GM18909 (cell line): Measurements from ENCODE around the gene GBA3.

Source experiments
- ATAC-seq: cut with Tn5 transposase; IDR thresholded peaks from one replicate; pipeline ENCODE4 v1.9.1; 2021; ENCODE audit warnings: mild to moderate bottlenecking; ENCODE audit not compliant: unreplicated experiment, poor library complexity

The GBA3 gene

DNA sequence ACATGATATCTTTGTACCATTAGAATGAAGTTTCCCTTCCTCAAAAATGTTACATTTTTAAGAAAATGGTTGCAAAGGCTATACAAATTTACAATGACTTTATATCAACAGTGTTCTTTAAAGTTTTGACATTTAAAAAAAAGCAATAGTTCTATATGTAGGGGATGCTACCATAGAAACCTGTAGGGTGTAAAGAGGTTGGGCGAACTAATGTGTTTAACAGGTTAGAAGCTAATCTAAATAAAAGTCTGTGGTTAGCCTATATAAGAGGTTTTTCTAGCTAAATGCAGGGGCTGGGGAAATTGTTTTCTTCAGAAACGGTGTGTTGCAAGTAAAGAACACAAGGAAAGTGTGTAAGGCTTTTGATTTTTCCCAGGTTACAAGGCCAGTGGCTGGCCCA lies 73.3 kb downstream of the GBA3 start:
- ATAC-seq = no peak

- no peak for ATAC-seq
Observed at GRCh38 chr4:22778547-22779163, 85.9 kb downstream of the GBA3 start.

GRCh38 chr4:22780317-22780716 lies 87.6 kb downstream of the GBA3 start:
- no peak for ATAC-seq

DNA sequence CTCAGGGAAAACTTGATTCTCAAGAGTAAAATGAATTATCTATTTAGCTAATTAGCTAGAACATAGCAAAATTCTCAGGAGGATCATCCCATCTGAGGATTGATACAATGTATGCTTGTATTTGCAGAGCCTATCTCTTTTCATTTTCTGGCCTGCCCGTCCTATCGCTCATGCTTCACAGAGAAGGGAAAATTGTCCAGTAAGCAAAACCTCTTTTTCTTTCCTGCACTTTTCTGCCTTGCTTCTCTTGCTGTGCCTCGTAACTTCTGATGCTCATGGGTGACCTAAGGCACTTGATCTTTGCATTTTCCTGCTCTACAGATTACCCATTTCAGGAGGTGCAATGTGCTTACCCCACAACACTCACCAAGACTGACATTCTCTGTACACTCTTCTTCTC lies 88.1 kb downstream of the GBA3 start:
- ATAC-seq = no peak

- ATAC-seq = no peak
Observed at GRCh38 chr4:22787753-22788375, 95.1 kb downstream of the GBA3 start.

GRCh38 chr4:22790631-22791030 lies 97.9 kb downstream of the GBA3 start:
- ATAC-seq = no peak

- ATAC-seq = no peak
Observed at GRCh38 chr4:22794732-22795131, 102.0 kb downstream of the GBA3 start.

- ATAC-seq = no peak
Observed at GRCh38 chr4:22801391-22801790, 108.7 kb downstream of the GBA3 start.

GRCh38 chr4:22802876-22803275 lies 110.1 kb downstream of the GBA3 start:
- ATAC-seq = no peak

- no peak for ATAC-seq
Observed at GRCh38 chr4:22803512-22803911, 110.8 kb downstream of the GBA3 start.

DNA sequence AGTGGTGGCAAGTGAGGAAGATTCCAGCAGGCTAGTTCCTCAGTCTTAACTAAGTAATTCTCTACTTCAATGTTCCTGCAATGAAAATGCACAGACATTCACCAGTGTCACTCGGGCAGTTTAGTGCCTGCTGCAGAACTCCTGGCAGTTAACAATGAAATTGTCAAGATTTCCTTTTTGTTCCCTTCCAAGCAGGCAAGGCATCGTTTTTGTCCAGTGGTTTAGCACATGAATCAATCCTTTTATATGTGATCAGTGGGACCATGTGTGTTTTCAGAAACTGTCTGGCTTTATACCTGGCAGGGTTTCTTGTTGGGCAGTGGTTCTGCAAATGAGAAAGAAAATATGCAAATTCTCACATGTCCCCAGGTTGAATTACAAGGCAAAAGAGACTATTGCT lies 122.2 kb downstream of the GBA3 start:
- ATAC-seq = no peak

GRCh38 chr4:22824091-22824490 lies 131.4 kb downstream of the GBA3 start:
- no peak for ATAC-seq

- no peak for ATAC-seq
Observed at GRCh38 chr4:22842360-22843018, 149.8 kb downstream of the GBA3 start.

- ATAC-seq = no peak
Observed at GRCh38 chr4:22848332-22848731, 155.6 kb downstream of the GBA3 start.

GRCh38 chr4:22850055-22850454 lies 157.3 kb downstream of the GBA3 start:
- no peak for ATAC-seq

- peak; percentile 91 for ATAC-seq
Observed at GRCh38 chr4:22850630-22851029, 157.9 kb downstream of the GBA3 start.

- ATAC-seq = no peak
Observed at GRCh38 chr4:22857411-22857810, 164.7 kb downstream of the GBA3 start.

DNA sequence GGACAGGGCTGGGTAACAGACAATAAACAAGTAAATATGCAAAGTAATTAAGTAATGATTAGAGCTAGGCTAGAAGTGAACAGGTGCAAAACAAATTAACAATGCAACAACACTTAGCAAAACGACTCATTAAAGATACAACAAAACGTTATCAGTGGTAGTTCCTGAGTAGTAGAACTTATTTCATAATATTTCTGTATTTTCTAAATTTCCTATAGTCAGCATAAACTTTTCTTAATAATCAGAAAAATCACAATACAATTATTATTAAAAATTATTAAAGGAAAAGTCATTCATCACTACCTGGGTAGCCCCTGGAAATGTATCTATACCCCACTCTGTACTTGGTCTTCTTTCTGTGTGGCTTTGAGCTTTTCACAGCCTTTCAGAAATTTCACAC lies 166.6 kb downstream of the GBA3 start:
- ATAC-seq = no peak
